IMR-90 (cell line): ENCODE results near the gene SMC6. TPM values are rescaled to one million over a fixed set of nuclear protein-coding genes. Genes with fewer than 3 reads are reported as not detected.

Source experiments
- ATAC-seq: fragments of 200-7000 bp; cut with Tn5 transposase; 2 replicates; pipeline ENCODE4 v1.9.1; 2020; ENCODE audit warnings: low read depth, mild to moderate bottlenecking, moderate library complexity
- BruUV-seq: library from RNA; stranded (reverse); fragments of 400-500 nt; replicated peaks from 2 replicates; lab custom pipeline; 2021; lab: Mats Ljungman, UMichigan
- CTCF ChIA-PET: fragments of 300-600 bp; formaldehyde crosslinking; extraction: SDS; loops from one replicate; lab custom pipeline; 2021; ENCODE audit warnings: antibody characterized with exemption; lab: Yijun Ruan, JAX
- POLR2A ChIA-PET: fragments of 300-600 bp; sonication (Branson Sonifier 250); formaldehyde crosslinking; loops from one replicate; lab custom pipeline; 2022; ENCODE audit warnings: antibody characterized with exemption; ENCODE audit not compliant: unreplicated experiment; lab: Charles Lee
- DNase-seq: peaks from one replicate; pipeline ENCODE4 v3.0.0; 2013
- H2AFZ ChIP-seq: replicated peaks from 2 replicates; pipeline ENCODE3; 2013; ENCODE audit warnings: low read length, mild to moderate bottlenecking; ENCODE audit not compliant: poor library complexity
- H2AK5ac ChIP-seq: 2 replicates; pipeline ENCODE4 v1.6.1; 2013; ENCODE audit warnings: low read depth, low read length, inconsistent platforms
- H2AK9ac ChIP-seq: replicated peaks from 2 replicates; pipeline ENCODE3; 2013; ENCODE audit warnings: mild to moderate bottlenecking, low read depth, low read length, moderate library complexity; ENCODE audit not compliant: poor library complexity
- H2BK120ac ChIP-seq: 2 replicates; pipeline ENCODE4 v1.6.1; 2013; ENCODE audit warnings: low read depth, low read length, inconsistent platforms
- H2BK15ac ChIP-seq: 3 replicates; pipeline ENCODE4 v1.6.1; 2013; ENCODE audit warnings: low read depth, low read length, inconsistent platforms
- H2BK20ac ChIP-seq: 2 replicates; pipeline ENCODE4 v1.6.1; 2013; ENCODE audit warnings: low read depth, mild to moderate bottlenecking, inconsistent platforms, low read length, moderate library complexity
- H2BK5ac ChIP-seq: 2 replicates; pipeline ENCODE4 v1.6.1; 2013; ENCODE audit warnings: mild to moderate bottlenecking, low read depth, low read length, inconsistent platforms; ENCODE audit not compliant: poor library complexity, severe bottlenecking
- H3K14ac ChIP-seq: replicated peaks from 2 replicates; pipeline ENCODE4 v1.6.1; 2013; ENCODE audit warnings: low read depth, low read length, inconsistent platforms
- H3K18ac ChIP-seq: 2 replicates; pipeline ENCODE4 v1.6.1; 2013; ENCODE audit warnings: low read depth, low read length, control low read depth
- H3K23ac ChIP-seq: 2 replicates; pipeline ENCODE4 v1.6.1; 2013; ENCODE audit warnings: low read depth, low read length, inconsistent platforms
- H3K27ac ChIP-seq: 2 replicates; pipeline ENCODE4 v1.5.1; 2013; ENCODE audit warnings: mild to moderate bottlenecking, control low read depth, low read length; ENCODE audit not compliant: insufficient read depth
- H3K27me3 ChIP-seq: 2 replicates; pipeline ENCODE4 v1.6.1; 2013; ENCODE audit warnings: low read length; ENCODE audit not compliant: control insufficient read depth, insufficient read depth
- H3K36me3 ChIP-seq: 2 replicates; pipeline ENCODE4 v1.6.1; 2013; ENCODE audit warnings: low read length, mixed read lengths; ENCODE audit not compliant: control insufficient read depth, insufficient read depth
- H3K4ac ChIP-seq: 2 replicates; pipeline ENCODE4 v1.6.1; 2013; ENCODE audit warnings: low read depth, low read length, inconsistent platforms
- H3K4me1 ChIP-seq: 2 replicates; pipeline ENCODE4 v1.6.1; 2013; ENCODE audit warnings: low read length, mixed read lengths; ENCODE audit not compliant: control insufficient read depth, insufficient read depth
- H3K4me2 ChIP-seq: 2 replicates; pipeline ENCODE4 v1.6.1; 2013; ENCODE audit warnings: low read depth, mild to moderate bottlenecking, control low read depth, low read length, moderate library complexity
- H3K4me3 ChIP-seq: 2 replicates; pipeline ENCODE4 v1.5.1; 2013; ENCODE audit warnings: low read depth, mild to moderate bottlenecking, control low read depth, low read length, moderate library complexity; ENCODE audit not compliant: insufficient read depth
- H3K56ac ChIP-seq: 2 replicates; pipeline ENCODE4 v1.6.1; 2013; ENCODE audit warnings: low read length, inconsistent platforms; ENCODE audit not compliant: insufficient read depth; ENCODE audit errors: extremely low read depth
- H3K79me1 ChIP-seq, 2 experiments: 2 replicates each; pipeline ENCODE4 v1.6.1; 2013; ENCODE audit warnings: low read length in 2 of 2, inconsistent platforms in 1 of 2, low read depth in 1 of 2
- H3K9ac ChIP-seq: 2 replicates; pipeline ENCODE4 v1.6.1; 2013; ENCODE audit warnings: low read depth, low read length, control low read depth
- H3K9me1 ChIP-seq: 2 replicates; pipeline ENCODE4 v1.6.1; 2013; ENCODE audit warnings: low read length, inconsistent platforms; ENCODE audit not compliant: insufficient read depth
- H3K9me3 ChIP-seq: 2 replicates; pipeline ENCODE4 v1.6.1; 2013; ENCODE audit warnings: low read length; ENCODE audit not compliant: control insufficient read depth, insufficient read depth
- H4K20me1 ChIP-seq: 2 replicates; pipeline ENCODE4 v1.6.1; 2013; ENCODE audit warnings: low read length, inconsistent platforms; ENCODE audit not compliant: insufficient read depth
- H4K5ac ChIP-seq: 2 replicates; pipeline ENCODE4 v1.6.1; 2013; ENCODE audit warnings: mild to moderate bottlenecking, low read depth, low read length, control low read depth
- H4K8ac ChIP-seq, 2 experiments: 2 replicates each; pipeline ENCODE4 v1.6.1; 2013; ENCODE audit warnings: low read depth in 2 of 2, low read length in 2 of 2, control low read depth in 1 of 2, inconsistent platforms in 1 of 2
- H4K91ac ChIP-seq: 2 replicates; pipeline ENCODE4 v1.6.1; 2013; ENCODE audit warnings: low read depth, low read length, inconsistent platforms; ENCODE audit not compliant: insufficient read depth
- BHLHE40 ChIP-seq: fragments of 150-350 bp; IDR thresholded peaks from 2 replicates; pipeline ENCODE4 v1.6.1; 2016; ENCODE audit warnings: mild to moderate bottlenecking, low read depth, low read length
- CHD1 ChIP-seq: IDR thresholded peaks from 2 replicates; pipeline ENCODE4 v1.6.1; 2012; ENCODE audit warnings: low read depth, low read length, improper control_type of control experiment
- FOS ChIP-seq: fragments of 150-350 bp; IDR thresholded peaks from 2 replicates; pipeline ENCODE4 v1.6.1; 2016; ENCODE audit warnings: low read depth, low read length
- MAFK ChIP-seq: IDR thresholded peaks from 2 replicates; pipeline ENCODE4 v1.6.1; 2012; ENCODE audit warnings: low read depth, low read length, improper control_type of control experiment
- MAZ ChIP-seq: IDR thresholded peaks from 2 replicates; pipeline ENCODE4 v1.6.1; 2012; ENCODE audit warnings: low read depth, mild to moderate bottlenecking, low read length, improper control_type of control experiment, moderate library complexity, borderline replicate concordance
- NFE2L2 ChIP-seq: fragments of 150-350 bp; IDR thresholded peaks from 2 replicates; pipeline ENCODE4 v1.6.1; 2016; ENCODE audit warnings: low read depth, mild to moderate bottlenecking, low read length
- RAD21 ChIP-seq: IDR thresholded peaks from 2 replicates; pipeline ENCODE4 v1.6.1; 2012; ENCODE audit warnings: low read length, improper control_type of control experiment
- WGBS, 2 experiments: methylation state at CpG; one replicate each; pipeline versions ENCODE4 v1.1.5 to v1.1.7; 2013; ENCODE audit warnings: missing lambda C conversion rate in 2 of 2; ENCODE audit not compliant: insufficient read length in 1 of 2; ENCODE audit errors: extremely low coverage in 2 of 2; 5-methylcytosine and 5-hydroxymethylcytosine counted together
- dilution Hi-C: fragments of 300-500 bp; cut with HindIII; formaldehyde crosslinking; loops from one replicate; pipeline ENCODE4 v1.14.3; 2018; ENCODE audit warnings: low sequenced_read_pairs; ENCODE audit not compliant: unreplicated experiment
- in situ Hi-C: fragments of 300-500 bp; cut with MboI; formaldehyde crosslinking; loops from 3 replicates; pipeline ENCODE4 v1.14.3; 2019; ENCODE audit warnings: low sequenced_read_pairs, inconsistent platforms, mixed read lengths
- intact Hi-C: fragments of 100-400 bp; cut with micrococcal nuclease; formaldehyde crosslinking; loops from 2 replicates; pipeline ENCODE4 v1.10.0; 2022
- polyA plus RNA-seq, 3 experiments: library from polyadenylated mRNA; depleted of rRNA; stranded (reverse); fragments of >200 nt; gene quantifications; 2 replicates each; pipeline ENCODE4 v1.2.3, GENCODE V29; 2012; ENCODE audit warnings: low replicate concordance in 1 of 3
- total RNA-seq: library from RNA; depleted of rRNA; stranded (reverse); fragments of >200 nt; gene quantifications from 2 replicates; pipeline ENCODE4 v1.2.3, GENCODE V29; 2012

The SMC6 gene
- total and polyA plus RNA-seq, 2 of the 4 experiments (the other 2 are of a cell fraction) = 6.5 to 10.4 TPM

DNA sequence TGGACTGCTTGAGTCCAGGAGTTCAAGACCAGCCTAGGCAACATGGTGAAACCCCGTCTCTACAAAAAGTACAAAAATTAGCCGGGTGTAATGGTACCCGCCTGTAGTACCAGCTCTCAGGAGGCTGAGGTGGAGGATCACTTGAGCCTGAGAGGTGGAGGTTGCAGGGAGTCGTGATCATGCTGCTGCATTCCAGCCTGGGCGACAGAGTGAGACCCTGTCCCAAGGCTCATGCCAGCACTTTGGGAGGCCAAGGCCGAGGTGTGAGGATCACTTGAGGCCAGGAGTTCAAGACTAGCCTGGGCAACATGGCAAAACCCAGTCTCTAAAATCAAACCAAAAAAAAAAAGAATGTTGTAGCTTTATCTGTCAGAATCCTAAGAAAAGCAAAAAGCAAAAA is 25.4 kb downstream of the SMC6 start:
- dilution Hi-C loops (no loop called here), in situ Hi-C loops (no loop called here), intact Hi-C loops (loop anchor here (10.0 kb wide), 1 partner anchor 427 kb away; no protein-coding TSS in a partner anchor)
- POLR2A ChIA-PET = no interaction called here
- H3K23ac ChIP-seq = no peak overlapping the region
- ATAC-seq (no peak), DNase-seq (no peak)
- no peaks in the 10 kb centered on the region for H3K79me1 ChIP-seq
- no peak overlapping the region for H3K9ac ChIP-seq
- H4K5ac ChIP-seq = no peak overlapping the region
- no peaks in the 10 kb centered on the region for H3K9me3 ChIP-seq
- CTCF ChIA-PET = interaction anchor here (0.5 to 1.4 kb wide), 4 partner anchors 8 to 790 kb away, joined by 3 to 6 read pairs (median 3); no protein-coding TSS in a partner anchor
- no peaks in the 10 kb centered on the region for H3K27me3 ChIP-seq
- no peak overlapping the region for H2BK15ac ChIP-seq
- H3K27ac ChIP-seq = no peak overlapping the region
- H3K18ac ChIP-seq = no peak overlapping the region
- no peak overlapping the region for H2BK20ac ChIP-seq
- no peak overlapping the region for H4K91ac ChIP-seq
- peaks cover 5% of the 10 kb centered on the region; the same call in 1 of the 2 replicates for H3K36me3 ChIP-seq
- no peak overlapping the region for H3K4me2 ChIP-seq
- no peaks in the 10 kb centered on the region for H3K9me1 ChIP-seq
- H3K4me3 ChIP-seq = no peak overlapping the region
- H2AK5ac ChIP-seq = no peak overlapping the region
- no CpG with 5 or more reads among the region's 6 CpGs for WGBS, 2 experiments
- H3K4me1 ChIP-seq = no peaks in the 10 kb centered on the region
- H2AK9ac ChIP-seq = no peak overlapping the region
- BruUV-seq = no TSS peak
- H4K20me1 ChIP-seq = no peaks in the 10 kb centered on the region
- H3K4ac ChIP-seq = no peak overlapping the region
- no peak overlapping the region for H2AFZ ChIP-seq
- H2BK5ac ChIP-seq = no peak overlapping the region
- no peak overlapping the region for H3K56ac ChIP-seq
- H4K8ac ChIP-seq = no peak overlapping the region
- TF ChIP-seq MAZ (no peak), NFE2L2 (no peak), BHLHE40 (no peak), RAD21 (no peak), CHD1 (no peak), MAFK (no peak), FOS (no peak)
- no peak overlapping the region for H3K14ac ChIP-seq
- H2BK120ac ChIP-seq = no peak overlapping the region
